HT1080 (cell line): ENCODE results near the gene ABCC3. TPM values are rescaled to one million over a fixed set of nuclear protein-coding genes. Genes with fewer than 3 reads are reported as not detected.

Experiments
- DNase-seq: peaks from one replicate; pipeline ENCODE4 v3.0.0-alpha.2; 2015; ENCODE audit warnings: low read depth
- total RNA-seq: library from RNA; depleted of rRNA; stranded (reverse); fragments of >200 nt; shearing (Covaris generic); gene quantifications from 2 replicates; pipeline ENCODE4 v1.2.3, GENCODE V29; 2014

ABCC3 gene
- total RNA-seq, 1 experiment from 2014 or later: 6.4 TPM

DNA sequence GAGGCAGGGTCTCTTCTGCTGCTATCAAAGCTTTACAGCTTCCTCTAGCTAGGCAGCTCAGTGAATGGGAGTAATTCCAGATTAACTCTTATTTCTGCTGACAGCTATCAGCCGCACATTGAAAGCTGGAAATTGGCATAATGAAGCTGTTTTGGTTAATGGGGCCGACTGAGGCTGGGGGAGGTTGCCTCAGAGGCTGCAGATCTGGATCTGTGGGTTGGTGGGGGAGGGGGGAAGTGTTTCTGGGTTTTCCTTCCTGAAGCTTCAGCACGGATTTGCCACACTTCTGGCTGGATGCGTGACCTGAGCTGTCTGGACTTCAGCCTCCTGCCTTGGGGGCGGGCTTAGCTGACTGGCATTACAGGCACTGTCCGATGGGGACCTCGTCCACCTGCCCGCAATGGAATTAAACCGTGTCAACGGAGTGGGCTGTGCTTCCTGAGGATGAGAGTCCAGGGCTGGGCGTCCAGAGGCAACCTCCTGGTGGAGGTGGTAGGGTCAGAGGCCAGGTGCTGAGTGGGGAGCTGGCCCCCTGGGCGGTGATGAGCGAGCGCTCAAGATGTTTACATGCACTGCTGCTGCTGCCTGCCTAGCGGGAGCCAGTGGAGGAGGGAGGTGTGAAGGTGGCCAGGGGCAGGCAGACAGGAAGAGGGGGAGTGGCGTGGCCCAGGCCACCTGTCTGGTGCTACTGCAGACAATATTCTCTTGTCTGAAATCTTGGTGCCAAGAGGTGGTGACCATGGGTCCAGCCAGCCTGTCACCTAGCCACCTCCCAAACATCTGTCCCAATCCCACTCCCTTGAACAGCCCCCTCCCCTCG, 6.7 kb upstream of the ABCC3 start:
- no peak for DNase-seq

DNA sequence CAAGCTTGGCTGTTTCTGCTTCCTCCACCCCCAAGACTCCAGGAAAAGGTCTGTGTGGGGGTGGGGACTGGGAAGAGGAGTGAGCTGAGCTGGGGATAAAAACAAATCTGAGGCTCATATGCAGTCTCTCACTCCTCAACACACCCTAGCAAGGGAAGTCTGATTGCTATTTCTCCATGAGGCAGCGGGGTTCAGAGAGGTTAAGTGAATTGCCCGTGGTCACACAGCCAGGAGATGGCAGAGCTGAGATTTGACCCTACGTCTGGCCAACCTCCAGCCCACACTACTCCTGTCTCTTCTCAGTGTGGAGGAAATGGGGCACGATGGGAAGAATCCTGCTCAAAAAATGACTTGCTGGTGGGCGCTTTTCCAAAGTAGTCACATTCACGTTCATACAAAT, 4.8 kb upstream of the ABCC3 start:
- no peak for DNase-seq

DNA sequence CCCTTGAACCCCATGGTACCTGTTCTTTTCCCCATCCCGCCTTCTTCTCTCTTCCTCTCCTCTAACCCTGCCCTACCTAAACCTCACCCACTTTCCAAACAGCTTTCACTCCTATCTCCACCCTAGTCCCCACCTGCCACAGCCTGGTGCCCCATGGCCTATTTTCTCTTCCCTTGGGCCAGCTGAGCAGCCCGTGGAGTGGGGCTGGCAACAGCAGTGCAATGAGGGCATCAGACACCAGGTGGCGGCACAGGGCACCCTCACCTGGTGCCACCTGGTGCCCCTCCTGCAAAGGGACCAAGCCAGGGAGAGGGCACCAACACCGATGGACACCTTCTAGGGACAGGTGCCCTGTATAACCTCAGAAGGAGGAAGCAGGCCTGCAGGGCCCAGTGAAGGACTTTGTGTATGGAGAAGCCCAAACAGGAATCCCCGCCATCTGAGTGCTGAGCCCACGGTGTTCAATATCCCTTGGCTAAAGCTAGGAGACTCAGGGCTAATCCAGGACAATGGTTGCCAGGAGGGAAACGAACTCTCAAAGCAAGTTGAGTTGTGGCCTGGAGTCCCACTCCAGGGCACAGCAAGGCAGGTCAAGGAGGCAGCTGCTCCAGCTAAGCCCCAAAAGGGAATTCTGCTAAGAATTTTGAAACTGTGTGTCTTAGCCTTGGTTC, 4.0 kb upstream of the ABCC3 start:
- DNase-seq: peak; percentile 46

DNA sequence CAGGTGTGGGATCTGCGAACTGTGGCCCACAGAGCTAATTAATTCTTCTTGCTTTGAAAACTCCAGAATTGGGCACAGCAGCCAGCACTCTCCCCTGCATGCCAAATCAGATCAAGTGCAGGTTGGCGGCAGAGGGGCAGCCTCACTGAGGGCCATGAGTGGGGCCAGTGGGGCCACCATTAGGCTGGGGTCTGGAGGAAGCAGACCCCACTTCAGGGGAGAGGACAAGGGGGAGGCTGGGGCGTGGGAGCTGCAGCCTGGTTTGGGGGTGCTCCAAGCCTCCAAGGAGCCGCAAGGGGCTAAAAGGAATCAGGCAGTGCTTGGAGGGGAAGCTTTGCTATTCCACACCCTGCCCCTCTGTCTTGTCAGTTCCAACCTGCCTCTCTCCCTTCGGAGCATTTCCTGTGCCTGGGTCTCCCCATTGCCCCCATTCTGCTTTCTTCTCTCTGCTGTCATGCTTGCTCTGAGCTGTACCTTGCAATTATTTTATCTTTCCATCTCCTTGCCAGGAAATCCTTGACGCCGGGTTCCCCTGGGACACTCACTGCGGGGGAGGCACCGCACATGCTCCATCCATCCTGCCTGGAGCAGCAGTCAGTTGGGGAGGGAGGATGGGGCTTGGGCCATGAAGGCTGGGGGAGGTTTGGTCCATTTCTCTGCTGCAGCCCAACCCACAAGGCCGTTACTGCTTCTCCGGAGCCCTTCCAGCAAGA, 3.3 kb upstream of the ABCC3 start:
- no peak for DNase-seq

GRCh38 chr17:50631908-50632571, 2.6 kb upstream of the ABCC3 start:
- DNase-seq: peak; percentile 35

DNA sequence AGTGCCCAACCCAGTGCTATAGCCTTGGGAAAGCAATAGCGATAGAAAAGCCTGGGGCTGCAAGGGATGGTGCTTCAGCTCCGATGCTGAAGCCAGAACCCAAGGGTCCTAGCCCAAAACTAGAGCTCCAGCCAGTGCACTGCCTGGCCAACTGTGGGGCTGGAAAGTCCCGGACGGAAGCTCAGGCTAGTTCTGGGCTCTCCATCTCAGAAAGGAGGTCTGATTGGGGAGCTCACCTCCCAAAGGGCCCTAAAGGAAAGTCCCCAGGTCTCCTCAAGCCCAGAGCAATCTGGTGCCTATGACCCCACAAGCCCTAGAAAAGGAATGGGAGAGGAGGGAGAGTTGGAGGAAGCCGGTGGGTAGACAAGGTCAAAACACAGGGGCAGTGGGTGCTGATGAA, 2.0 kb upstream of the ABCC3 start:
- no peak for DNase-seq

GRCh38 chr17:50633683-50634082, 998 bp upstream of the ABCC3 start:
- DNase-seq: no peak

- no peak for DNase-seq
These were observed 442 bp downstream of the ABCC3 start for GRCh38 chr17:50634915-50635731.

DNA sequence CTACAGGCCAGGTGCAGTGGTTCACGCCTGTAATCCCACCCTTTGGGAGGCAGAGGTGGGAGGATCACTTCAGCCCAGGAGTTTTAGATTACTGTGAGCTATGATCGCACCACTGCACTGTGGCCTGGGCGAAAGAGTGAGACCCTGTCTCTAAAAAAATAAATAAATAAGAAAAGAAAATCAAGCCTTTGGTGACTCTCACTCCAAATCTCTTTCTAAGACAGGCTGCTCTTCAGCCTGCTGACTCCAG, 976 bp downstream of the ABCC3 start:
- no peak for DNase-seq

- no peak for DNase-seq
These were observed 1.5 kb downstream of the ABCC3 start for GRCh38 chr17:50635982-50636803.

GRCh38 chr17:50636804-50637195, 2.1 kb downstream of the ABCC3 start:
- no peak for DNase-seq

- no peak for DNase-seq
These were observed 3.3 kb downstream of the ABCC3 start for GRCh38 chr17:50637829-50638605.

GRCh38 chr17:50638606-50638965, 3.9 kb downstream of the ABCC3 start:
- DNase-seq: no peak

GRCh38 chr17:50638966-50639713, 4.5 kb downstream of the ABCC3 start:
- DNase-seq: peak; percentile 99

- no peak for DNase-seq
These were observed 6.1 kb downstream of the ABCC3 start for GRCh38 chr17:50640686-50641351.

- DNase-seq: no peak
These were observed 6.7 kb downstream of the ABCC3 start for GRCh38 chr17:50641357-50641756.

- no peak for DNase-seq
These were observed 7.5 kb downstream of the ABCC3 start for GRCh38 chr17:50642071-50642721.
